ENCODE results near the gene NUTF2.
"Not testable (repeated sequence)": the region's sequence is repeated elsewhere in the genome, so short reads cannot be mapped to it uniquely, and the experiment has no call there.

NUTF2 gene

GRCh38 chr16:67885545-67885944 is 38.8 kb downstream of the NUTF2 start:
- DNase-seq (ENCODE audit: low read depth in 2 of 2), result no peak

- no peak for DNase-seq (ENCODE audit: low read depth in 2 of 2)
These were observed 39.2 kb downstream of the NUTF2 start for GRCh38 chr16:67885976-67886375.

- no peak for DNase-seq (ENCODE audit: low read depth in 2 of 2)
These were observed 39.7 kb downstream of the NUTF2 start for GRCh38 chr16:67886387-67886786.

DNA sequence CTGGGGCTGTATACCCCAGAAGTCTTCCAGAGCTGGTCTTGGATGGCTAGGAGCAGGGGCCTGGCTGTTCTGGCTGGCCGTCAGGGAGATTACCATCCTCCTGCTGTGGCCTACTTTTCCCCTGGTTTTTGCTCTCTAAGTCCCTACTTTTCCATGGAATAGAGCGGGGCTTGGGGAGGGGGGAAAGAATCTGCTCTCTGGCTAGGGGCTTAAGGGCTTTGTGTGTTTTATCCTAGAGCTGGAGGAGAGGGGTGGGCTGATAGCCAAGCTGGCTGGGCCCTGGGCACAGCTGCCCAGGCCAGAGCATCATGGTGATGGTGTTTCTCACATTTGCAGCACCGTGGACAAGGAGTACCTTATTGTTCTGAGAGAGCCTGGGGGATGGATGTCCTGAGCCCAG is 41.6 kb downstream of the NUTF2 start:
- DNase-seq (ENCODE audit: low read depth in 2 of 2), result no peak

DNA sequence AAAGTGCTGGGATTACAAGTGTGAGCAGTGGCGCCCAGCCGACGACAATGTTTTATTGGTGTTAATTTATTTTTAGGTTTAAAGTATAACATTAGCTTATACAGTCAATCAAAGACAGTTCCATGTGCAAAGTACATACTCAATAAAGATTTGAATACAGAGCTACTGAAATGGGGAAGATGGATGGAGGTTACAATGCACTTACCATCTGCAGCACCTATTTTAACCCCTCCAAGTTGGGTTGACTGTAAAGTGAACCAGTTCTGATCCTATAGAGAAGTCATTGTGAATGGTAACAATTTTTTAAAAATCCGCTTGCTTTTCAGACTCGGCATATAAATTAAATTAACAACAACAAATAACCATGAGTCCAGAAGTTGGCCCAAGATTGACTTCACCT is 45.6 kb downstream of the NUTF2 start:
- DNase-seq (ENCODE audit: low read depth in 2 of 2), result no peak

- DNase-seq (ENCODE audit: low read depth in 2 of 2), result peak; percentile 93 to 94
These were observed 46.4 kb downstream of the NUTF2 start, which contains the start of gene PSKH1 for GRCh38 chr16:67892899-67893742. TSS of gene PSKH1 (plus strand) at chr16:67893254. CDS start at chr16:67908750, 15,496 bp downstream.

DNA sequence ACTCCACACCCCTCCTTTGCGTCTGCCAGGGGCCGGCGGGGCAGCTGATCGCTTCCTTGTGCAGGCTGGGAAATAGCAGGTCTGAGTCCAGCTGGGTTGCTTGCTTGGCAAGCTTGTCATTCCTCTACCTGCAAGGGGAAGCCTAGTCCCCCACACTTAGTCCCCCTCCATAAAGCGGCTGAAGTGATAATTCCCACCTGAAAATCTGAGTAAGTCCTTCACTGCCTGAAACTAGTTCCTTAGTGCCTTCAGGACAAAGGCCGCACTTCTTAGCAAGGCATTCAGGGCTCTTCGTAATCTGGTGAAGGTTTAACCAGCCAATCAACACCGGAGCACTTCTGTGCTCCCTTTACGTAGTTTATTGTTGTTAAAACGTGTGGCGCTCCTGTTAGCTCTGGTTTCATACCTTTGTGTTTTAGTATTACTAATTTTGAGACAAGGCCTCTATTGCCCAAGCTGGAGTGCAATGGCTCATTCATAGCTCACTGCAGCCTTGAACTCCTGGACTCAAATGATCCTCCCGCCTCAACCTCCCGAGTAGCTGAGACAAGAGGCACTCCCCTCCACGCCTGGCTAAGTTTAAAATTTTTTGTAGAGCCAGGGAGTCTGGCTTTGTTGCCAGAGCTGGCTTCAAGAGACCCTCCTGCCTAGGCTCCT is 47.1 kb downstream of the NUTF2 start:
- no peak for DNase-seq (ENCODE audit: low read depth in 2 of 2)

GRCh38 chr16:67897231-67897630 is 50.5 kb downstream of the NUTF2 start:
- no peak for DNase-seq (ENCODE audit: low read depth in 2 of 2)

- no peak for DNase-seq (ENCODE audit: low read depth in 2 of 2)
These were observed 55.0 kb downstream of the NUTF2 start for GRCh38 chr16:67901734-67902133.

DNA sequence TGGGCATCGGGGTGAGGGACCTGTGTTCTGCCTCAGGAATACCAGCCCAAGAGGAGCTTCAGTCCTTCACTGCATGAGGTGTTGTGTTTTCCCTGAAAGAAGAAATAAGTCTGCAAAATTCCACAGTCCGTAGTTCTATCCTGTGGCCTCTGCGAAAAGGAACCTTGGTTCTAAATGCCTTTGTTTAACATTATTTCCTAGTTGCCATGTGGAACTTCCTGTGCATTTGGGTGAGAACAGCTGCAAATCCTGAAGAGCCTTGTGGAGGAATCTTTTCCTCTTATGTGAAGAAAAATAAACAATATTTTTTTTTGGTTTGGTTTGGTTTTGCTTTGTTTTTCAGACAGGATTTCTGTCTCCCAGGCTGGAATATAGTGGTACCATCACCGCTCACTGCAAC is 56.1 kb downstream of the NUTF2 start:
- DNase-seq (ENCODE audit: low read depth in 2 of 2), result no peak

GRCh38 chr16:67907397-67908180 is 60.9 kb downstream of the NUTF2 start:
- no peak for DNase-seq (ENCODE audit: low read depth in 2 of 2)

DNA sequence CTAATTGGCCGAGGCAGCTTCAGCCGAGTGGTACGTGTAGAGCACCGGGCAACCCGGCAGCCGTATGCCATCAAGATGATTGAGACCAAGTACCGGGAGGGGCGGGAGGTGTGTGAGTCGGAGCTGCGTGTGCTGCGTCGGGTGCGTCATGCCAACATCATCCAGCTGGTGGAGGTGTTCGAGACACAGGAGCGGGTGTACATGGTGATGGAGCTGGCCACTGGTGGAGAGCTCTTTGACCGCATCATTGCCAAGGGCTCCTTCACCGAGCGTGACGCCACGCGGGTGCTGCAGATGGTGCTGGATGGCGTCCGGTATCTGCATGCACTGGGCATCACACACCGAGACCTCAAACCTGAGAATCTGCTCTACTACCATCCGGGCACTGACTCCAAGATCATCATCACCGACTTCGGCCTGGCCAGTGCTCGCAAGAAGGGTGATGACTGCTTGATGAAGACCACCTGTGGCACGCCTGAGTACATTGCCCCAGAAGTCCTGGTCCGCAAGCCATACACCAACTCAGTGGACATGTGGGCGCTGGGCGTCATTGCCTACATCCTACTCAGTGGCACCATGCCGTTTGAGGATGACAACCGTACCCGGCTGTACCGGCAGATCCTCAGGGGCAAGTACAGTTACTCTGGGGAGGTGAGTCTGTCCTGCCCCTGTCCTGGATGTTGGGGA is 62.5 kb downstream of the NUTF2 start:
- no peak for DNase-seq (ENCODE audit: low read depth in 2 of 2)

GRCh38 chr16:67910158-67910557 is 63.4 kb downstream of the NUTF2 start:
- no peak for DNase-seq (ENCODE audit: low read depth in 2 of 2)

- DNase-seq (ENCODE audit: low read depth in 2 of 2), result no peak
These were observed 68.2 kb downstream of the NUTF2 start for GRCh38 chr16:67914758-67915495.

- DNase-seq (ENCODE audit: low read depth in 2 of 2), result not testable (repeated sequence)
These were observed 68.7 kb downstream of the NUTF2 start for GRCh38 chr16:67915496-67915769.

DNA sequence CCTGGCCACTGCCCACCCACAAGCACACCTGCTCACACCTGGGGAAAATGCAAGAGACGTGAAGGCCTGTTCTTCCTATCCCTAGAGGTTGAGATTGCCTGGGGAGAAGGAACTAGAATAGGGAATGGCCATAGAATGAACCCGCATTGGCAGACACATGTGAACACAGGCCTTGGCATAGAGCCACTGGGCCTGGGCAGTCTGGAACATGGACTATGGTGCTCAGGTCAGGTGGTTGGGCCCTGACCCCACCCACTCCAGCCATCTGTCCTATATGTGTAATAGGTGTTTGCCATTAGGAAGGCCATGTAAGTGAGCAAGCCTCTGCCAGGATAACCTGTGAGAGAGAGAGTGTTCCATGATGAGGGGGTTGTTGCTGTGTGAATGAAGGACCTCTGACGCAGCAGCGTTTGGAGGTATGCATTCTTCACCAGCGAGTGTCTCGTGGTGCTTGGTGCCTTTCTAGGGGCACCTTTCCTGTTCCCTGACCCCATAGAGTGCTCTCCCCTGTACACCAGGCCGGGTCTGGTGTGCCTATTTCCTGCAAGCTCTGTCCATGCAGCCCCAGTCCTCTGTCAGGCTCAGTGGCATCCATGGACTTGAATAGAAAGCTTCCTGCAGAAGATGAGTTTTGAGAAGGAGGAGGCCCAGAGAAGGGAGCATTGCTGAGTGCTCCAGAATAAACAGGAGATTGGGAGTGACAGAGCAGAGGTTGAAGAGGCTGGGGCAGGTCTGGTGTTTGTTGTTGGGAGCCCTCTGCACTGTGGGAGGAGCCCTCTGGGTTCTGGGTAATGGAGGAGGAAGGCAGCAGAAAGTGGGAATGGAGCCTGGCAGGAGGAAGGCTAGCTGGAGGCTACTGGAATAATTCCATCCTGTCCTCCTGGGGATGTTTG is 69.3 kb downstream of the NUTF2 start:
- no peak for DNase-seq (ENCODE audit: low read depth in 2 of 2)

GRCh38 chr16:67917140-67917851 is 70.6 kb downstream of the NUTF2 start:
- no peak for DNase-seq (ENCODE audit: low read depth in 2 of 2)

DNA sequence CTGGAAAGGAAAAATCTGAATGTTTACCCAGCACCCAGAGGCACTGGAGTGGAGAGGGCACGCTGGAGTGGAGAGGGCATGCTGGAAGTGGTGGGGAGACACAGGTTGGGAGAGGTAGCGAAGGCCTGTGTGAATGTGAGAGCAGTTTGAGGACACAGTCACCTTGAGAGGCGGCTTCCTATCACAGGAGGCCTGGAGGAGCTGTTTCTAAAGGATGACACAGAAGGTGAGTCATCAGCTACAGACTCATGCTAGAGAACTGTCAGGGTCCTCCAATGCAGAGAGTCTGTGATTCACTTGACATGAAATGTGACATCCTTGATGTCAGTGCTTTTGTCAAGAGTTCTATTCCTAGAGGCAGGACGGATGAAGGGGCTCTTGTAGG is 71.1 kb downstream of the NUTF2 start:
- peak in 1 of 2 donors; percentile 51 for DNase-seq (ENCODE audit: low read depth in 2 of 2)

GRCh38 chr16:67919622-67920221 is 73.0 kb downstream of the NUTF2 start:
- no peak for DNase-seq (ENCODE audit: low read depth in 2 of 2)
